Astrocyte of the cerebellum (primary cell): ENCODE data around the gene HTR4.
"Not testable (repeated sequence)": the region's sequence is repeated elsewhere in the genome, so short reads cannot be mapped to it uniquely, and the experiment has no call there.

ENCODE experiments used
- DNase-seq: peaks from one replicate; pipeline ENCODE4 v3.0.0-alpha.2; 2011; ENCODE audit warnings: low read depth
- H3K4me3 ChIP-seq: 2 replicates; pipeline ENCODE4 v1.5.1; 2011; ENCODE audit warnings: mild to moderate bottlenecking, low read depth, low read length, moderate library complexity
- in situ Hi-C: cut with HindIII; loops from 2 replicates; pipeline ENCODE4 v1.10.0; 2017; ENCODE audit warnings: low sequenced_read_pairs
- TF ChIP-seq, protein P1 (sequence below): IDR thresholded peaks from 2 replicates; pipeline ENCODE4 v1.5.1; 2012; ENCODE audit warnings: low read length, low read depth, moderate library complexity, mild to moderate bottlenecking; ENCODE audit errors: missing control alignments

Gene HTR4

GRCh38 chr5:148541054-148541835 lies 113.1 kb downstream of the HTR4 start:
- H3K4me3 ChIP-seq, result no peak overlapping the region
- in situ Hi-C loops, result no loop called here
- TF ChIP-seq, protein P1, sequence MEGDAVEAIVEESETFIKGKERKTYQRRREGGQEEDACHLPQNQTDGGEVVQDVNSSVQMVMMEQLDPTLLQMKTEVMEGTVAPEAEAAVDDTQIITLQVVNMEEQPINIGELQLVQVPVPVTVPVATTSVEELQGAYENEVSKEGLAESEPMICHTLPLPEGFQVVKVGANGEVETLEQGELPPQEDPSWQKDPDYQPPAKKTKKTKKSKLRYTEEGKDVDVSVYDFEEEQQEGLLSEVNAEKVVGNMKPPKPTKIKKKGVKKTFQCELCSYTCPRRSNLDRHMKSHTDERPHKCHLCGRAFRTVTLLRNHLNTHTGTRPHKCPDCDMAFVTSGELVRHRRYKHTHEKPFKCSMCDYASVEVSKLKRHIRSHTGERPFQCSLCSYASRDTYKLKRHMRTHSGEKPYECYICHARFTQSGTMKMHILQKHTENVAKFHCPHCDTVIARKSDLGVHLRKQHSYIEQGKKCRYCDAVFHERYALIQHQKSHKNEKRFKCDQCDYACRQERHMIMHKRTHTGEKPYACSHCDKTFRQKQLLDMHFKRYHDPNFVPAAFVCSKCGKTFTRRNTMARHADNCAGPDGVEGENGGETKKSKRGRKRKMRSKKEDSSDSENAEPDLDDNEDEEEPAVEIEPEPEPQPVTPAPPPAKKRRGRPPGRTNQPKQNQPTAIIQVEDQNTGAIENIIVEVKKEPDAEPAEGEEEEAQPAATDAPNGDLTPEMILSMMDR, result no peak
- DNase-seq, result no peak

DNA sequence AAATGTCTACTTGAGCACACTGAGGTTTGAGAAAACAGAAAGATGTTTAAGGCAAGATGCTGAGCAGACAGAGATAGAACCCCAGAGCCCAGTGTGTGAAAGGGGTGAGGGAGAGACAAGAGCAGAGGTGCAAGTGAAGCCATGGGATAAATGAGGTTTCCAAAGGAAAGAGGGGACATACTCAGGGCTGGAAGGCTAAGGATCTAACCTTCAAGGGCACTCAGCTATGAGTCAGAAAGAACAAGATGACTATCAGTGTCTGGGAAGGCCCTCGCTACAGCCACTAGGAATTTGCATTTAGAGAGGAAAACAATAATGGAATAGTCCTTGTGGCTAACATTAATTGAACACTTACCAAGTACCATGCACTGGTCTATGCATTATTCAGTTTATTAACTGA lies 113.7 kb downstream of the HTR4 start:
- TF ChIP-seq, protein P1, result no peak
- in situ Hi-C loops, result no loop called here
- DNase-seq, result no peak
- H3K4me3 ChIP-seq, result no peak overlapping the region

DNA sequence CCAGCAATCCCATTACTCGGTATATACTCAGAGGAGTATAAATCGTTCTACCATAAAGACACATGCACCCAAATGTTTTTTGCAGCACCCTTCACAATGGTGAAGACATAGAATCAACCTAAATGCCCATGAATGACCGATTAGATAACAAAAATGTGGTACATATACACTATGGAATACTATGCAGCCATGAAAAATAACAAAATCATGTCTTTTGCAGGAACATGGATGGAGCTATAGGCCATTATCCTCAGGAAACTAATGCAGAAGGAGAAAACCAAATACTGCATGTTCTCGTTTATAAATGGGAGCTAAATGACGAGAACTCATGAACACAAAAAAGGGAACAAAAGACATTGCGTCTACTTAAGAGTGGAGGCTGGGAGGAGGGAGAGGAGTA lies 114.5 kb downstream of the HTR4 start:
- TF ChIP-seq, protein P1, result no peak
- H3K4me3 ChIP-seq, result no peak overlapping the region
- in situ Hi-C loops, result loop anchor here (5.0 kb wide), 1 partner anchor 32 kb away; no protein-coding TSS in a partner anchor
- DNase-seq, result no peak

DNA sequence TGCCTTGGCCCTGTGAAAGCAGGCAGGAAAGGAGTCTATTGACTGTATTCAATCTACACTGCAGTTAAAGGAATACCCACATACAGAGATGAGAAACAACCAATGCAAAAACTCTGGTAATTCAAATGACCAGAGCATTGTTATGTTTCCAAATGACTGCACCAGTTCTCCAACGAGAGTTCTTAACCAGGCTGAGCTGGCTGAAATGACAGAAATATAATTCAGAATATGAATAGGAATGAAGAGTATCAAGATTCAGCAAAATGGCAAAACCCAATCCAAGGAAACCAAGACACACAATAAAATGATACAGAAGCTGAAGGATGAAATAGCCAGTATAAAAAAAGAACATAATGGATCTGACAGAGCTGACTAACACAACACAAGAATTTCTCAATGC lies 119.1 kb downstream of the HTR4 start:
- TF ChIP-seq, protein P1, result no peak
- no peak overlapping the region for H3K4me3 ChIP-seq
- DNase-seq, result no peak
- in situ Hi-C loops, result loop anchor here (5.0 kb wide), 1 partner anchor 37 kb away; no protein-coding TSS in a partner anchor

- no peak overlapping the region for H3K4me3 ChIP-seq
- TF ChIP-seq, protein P1, result no peak
- in situ Hi-C loops, result no loop called here
- no peak for DNase-seq
Observed at GRCh38 chr5:148532969-148533670, 121.2 kb downstream of the HTR4 start.

- in situ Hi-C loops, DNase-seq, H3K4me3 ChIP-seq: not testable (repeated sequence)
Observed at GRCh38 chr5:148529450-148529849, 124.9 kb downstream of the HTR4 start.

DNA sequence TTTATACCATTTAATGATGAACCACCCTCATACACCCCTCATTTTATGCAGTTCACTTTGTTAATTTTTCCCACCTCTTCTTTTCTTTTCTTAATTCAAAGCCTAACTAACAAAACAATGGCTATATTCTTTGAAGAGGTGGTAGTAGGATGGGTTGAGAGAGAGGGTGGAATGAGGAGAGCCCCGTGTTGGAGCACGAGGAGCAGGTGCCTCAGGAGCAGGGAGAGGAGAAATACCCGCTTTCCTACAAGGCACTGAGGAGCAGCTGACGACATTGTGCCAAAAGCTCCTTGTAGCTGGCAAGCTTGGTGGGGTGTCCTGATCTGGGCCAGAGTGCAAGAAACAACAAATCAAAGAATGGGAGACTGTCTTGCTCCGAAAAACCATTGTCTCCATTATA lies 129.6 kb downstream of the HTR4 start:
- TF ChIP-seq, protein P1, result no peak
- DNase-seq, result no peak
- H3K4me3 ChIP-seq, result no peak overlapping the region
- in situ Hi-C loops, result no loop called here
